D721Med (cell line): Measurements from ENCODE around the gene AATF.

ENCODE experiments used
- DNase-seq: peaks from one replicate; pipeline ENCODE4 v3.0.0; 2011; ENCODE audit warnings: low spot score; ENCODE audit not compliant: insufficient read length
- FAIRE-seq: peaks from 2 replicates; lab custom pipeline; 2011; peaks lifted over from hg19 to GRCh38; lab: Jason Lieb, UNC
- TF ChIP-seq, protein P1 (sequence below): IDR thresholded peaks from 2 replicates; pipeline ENCODE4 v1.5.1; 2012; ENCODE audit warnings: mild to moderate bottlenecking, control low read depth; ENCODE audit not compliant: insufficient read depth; ENCODE audit errors: missing control alignments

The AATF gene

DNA sequence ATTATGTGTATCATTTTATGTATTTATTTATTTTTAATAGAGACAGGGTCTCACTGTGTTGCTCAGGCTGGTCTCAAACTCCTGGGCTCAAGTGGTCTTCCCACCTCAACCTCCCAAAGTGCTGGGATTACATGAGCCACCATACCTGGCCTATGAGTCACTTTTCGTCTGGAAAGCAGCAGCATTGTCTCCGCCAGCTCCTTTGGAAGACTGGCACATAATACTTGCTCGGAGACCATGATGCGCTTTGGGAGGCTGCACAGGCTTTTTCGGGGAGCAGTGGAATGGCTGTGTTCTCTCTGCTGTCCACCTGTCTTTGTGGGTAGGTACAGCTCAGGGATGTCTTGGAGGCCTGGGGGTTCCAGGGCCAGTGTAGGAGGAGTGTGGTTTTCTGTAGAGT, 102.2 kb downstream of the AATF start:
- TF ChIP-seq, protein P1, sequence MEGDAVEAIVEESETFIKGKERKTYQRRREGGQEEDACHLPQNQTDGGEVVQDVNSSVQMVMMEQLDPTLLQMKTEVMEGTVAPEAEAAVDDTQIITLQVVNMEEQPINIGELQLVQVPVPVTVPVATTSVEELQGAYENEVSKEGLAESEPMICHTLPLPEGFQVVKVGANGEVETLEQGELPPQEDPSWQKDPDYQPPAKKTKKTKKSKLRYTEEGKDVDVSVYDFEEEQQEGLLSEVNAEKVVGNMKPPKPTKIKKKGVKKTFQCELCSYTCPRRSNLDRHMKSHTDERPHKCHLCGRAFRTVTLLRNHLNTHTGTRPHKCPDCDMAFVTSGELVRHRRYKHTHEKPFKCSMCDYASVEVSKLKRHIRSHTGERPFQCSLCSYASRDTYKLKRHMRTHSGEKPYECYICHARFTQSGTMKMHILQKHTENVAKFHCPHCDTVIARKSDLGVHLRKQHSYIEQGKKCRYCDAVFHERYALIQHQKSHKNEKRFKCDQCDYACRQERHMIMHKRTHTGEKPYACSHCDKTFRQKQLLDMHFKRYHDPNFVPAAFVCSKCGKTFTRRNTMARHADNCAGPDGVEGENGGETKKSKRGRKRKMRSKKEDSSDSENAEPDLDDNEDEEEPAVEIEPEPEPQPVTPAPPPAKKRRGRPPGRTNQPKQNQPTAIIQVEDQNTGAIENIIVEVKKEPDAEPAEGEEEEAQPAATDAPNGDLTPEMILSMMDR, result no peak
- no peak for FAIRE-seq

DNA sequence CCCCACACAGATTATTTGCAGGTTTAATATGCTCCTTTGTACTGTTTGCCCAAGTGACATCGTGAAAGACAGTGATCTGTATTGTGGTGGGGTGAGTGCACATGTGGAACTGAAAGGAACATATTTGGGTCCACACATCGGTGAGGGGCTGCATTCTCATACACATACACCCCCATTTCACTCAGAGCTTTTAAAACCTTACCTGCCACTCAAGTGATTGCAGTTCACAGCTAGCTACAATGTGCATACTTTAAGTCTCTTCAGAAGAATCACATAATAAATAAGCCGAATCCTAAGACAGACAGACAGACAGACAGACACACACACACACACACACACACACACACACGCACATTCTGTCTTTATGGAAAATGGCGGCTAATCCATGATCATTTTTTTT, 102.6 kb downstream of the AATF start:
- TF ChIP-seq, protein P1, result no peak
- no peak for DNase-seq
- no peak for FAIRE-seq

More for the DNA sequence above, 102.2 kb downstream of the AATF start:
- no peak for DNase-seq

DNA sequence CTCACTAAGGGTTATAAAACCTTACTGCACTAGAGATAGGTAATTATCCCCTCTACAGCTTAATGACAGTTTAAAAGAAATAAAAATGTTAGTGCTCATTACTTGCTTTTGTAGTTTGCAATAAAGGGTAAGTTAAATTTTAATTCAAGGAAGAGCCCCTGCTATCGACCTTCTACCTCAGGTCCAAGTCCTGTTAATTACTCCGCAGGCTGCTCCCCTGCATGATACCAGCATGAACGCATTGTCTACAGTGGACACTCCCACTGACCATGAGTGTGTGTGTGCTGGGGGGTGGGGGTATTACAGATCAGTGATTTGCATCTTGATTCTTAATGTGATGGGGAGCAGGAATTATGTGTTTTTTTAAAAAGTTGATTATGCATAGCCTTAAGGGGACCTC, 103.1 kb downstream of the AATF start:
- FAIRE-seq, result no peak
- DNase-seq, result no peak
- TF ChIP-seq, protein P1, result no peak

DNA sequence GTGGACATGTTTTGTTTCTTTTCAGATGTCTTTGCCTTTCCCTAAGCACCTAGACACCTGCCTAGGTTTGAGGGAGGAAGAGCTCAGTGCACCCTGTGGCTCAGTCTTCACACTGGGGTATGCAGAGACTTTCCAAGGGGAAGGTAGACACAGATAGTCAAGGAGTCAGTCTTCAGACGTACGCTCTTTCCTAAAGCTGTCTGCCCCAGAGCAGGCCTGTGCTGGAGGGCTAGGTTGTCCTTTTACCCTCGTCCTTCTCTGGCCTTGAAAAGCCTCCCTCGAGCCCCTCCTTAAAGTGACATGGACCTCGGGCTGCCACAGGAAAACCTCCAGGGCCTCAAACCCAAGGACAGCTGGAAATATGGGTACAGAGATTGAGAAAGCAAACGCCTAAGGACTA, 103.7 kb downstream of the AATF start:
- FAIRE-seq (no peak), DNase-seq (no peak)
- TF ChIP-seq, protein P1, result no peak

DNA sequence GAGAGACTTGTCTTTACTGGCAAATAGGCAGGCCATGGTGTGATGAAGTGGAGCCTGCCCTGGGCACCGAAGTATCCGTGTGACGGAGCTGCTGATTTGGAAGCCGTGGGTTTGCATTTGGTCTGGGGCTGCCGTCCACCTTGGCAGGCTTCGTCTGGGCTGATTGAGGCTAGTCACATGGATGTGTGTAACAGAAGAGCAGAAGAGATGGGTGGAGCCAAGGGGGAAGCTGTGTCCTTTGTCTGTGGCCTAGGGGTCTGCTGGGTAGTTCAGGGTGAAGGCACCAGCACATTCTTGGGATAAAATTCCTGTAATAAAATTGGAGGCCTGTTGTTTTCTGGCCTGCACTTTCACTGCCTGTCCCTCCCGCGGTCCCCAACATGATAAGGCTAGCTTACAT, 106.1 kb downstream of the AATF start:
- DNase-seq, result no peak
- FAIRE-seq, result no peak
- TF ChIP-seq, protein P1, result no peak

DNA sequence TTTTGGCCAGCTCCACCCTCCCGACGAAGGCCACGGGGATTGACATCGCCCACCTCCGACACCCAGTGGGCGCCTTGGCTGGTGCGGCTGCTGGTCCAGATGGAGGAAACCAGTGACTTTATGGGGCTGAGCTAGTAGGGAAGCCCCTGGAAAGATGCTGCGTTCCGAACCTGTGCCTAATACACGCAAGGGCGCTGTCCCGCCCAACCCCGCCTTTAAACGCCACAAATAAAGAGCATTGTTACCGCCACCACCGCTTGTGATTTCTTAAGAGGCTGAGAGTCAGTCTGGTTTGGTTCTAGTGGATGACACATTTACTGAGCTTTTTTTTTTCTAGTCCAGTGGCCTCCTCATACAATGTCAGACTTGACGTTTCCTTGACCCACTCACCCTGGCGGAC, 107.9 kb downstream of the AATF start:
- TF ChIP-seq, protein P1, result no peak
- no peak for FAIRE-seq
- DNase-seq, result no peak

DNA sequence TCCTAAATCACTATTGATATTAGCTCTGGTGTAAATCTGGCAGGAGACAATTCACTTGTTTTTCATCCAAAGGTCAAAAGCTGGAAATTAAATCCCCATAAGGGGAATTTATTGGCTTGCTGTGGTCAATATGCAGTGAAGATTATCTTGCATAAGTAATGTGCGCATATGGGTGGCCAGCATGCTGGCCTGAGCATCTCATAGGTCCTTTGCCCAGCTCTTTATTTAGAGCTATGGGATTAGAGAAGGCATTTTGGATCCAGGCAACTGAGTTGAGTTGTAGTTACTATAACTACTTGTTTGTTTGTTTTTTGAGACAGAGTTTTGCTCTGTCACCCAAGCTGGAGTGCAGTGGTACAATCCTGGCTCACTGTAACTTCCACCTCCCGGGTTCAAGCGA, 110.7 kb downstream of the AATF start:
- TF ChIP-seq, protein P1, result no peak
- DNase-seq (no peak), FAIRE-seq (no peak)
